GM21529 (cell line): ENCODE data around the gene HSDL1.
"Not testable (repeated sequence)": the region's sequence is repeated elsewhere in the genome, so short reads cannot be mapped to it uniquely, and the experiment has no call there.

ENCODE experiments used
- ATAC-seq: cut with Tn5 transposase; IDR thresholded peaks from one replicate; pipeline ENCODE4 v1.9.1; 2021; ENCODE audit not compliant: unreplicated experiment

The HSDL1 gene

GRCh38 chr16:84139628-84140258 is 5.2 kb downstream of the HSDL1 start:
- ATAC-seq: no peak

GRCh38 chr16:84138824-84139627 is 6.0 kb downstream of the HSDL1 start:
- peak; percentile 81 for ATAC-seq

- no peak for ATAC-seq
Observed at GRCh38 chr16:84138500-84138823, 6.5 kb downstream of the HSDL1 start.

- no peak for ATAC-seq
Observed at GRCh38 chr16:84137769-84138357, 7.1 kb downstream of the HSDL1 start.

- ATAC-seq: no peak
Observed at GRCh38 chr16:84137287-84137686, 7.7 kb downstream of the HSDL1 start.

GRCh38 chr16:84136331-84137125 is 8.4 kb downstream of the HSDL1 start:
- ATAC-seq: no peak

GRCh38 chr16:84132527-84133285 is 12.3 kb downstream of the HSDL1 start:
- ATAC-seq: no peak

GRCh38 chr16:84131117-84131516 is 13.9 kb downstream of the HSDL1 start:
- no peak for ATAC-seq

GRCh38 chr16:84124257-84125073 is 20.5 kb downstream of the HSDL1 start:
- ATAC-seq: no peak

GRCh38 chr16:84121007-84121406 is 24.0 kb downstream of the HSDL1 start:
- ATAC-seq: no peak

GRCh38 chr16:84120023-84120422 is 25.0 kb downstream of the HSDL1 start:
- no peak for ATAC-seq

- ATAC-seq: no peak
Observed at GRCh38 chr16:84119368-84119767, 25.6 kb downstream of the HSDL1 start.

- not testable (repeated sequence) for ATAC-seq
Observed at GRCh38 chr16:84118315-84118714, 26.7 kb downstream of the HSDL1 start.

- peak; percentile 1 for ATAC-seq
Observed at GRCh38 chr16:84117494-84117843, 27.5 kb downstream of the HSDL1 start.

GRCh38 chr16:84116720-84117493 is 28.1 kb downstream of the HSDL1 start, which contains the start of gene MBTPS1:
Gene MBTPS1, minus strand, starts transcription at chr16:84116942. Its CDS starts 15,159 bp downstream, at chr16:84101783.
- peak; percentile 88 for ATAC-seq

GRCh38 chr16:84115919-84116719 is 28.9 kb downstream of the HSDL1 start:
- ATAC-seq: peak; percentile 38

GRCh38 chr16:84111949-84112348 is 33.0 kb downstream of the HSDL1 start:
- ATAC-seq: not testable (repeated sequence)

- ATAC-seq: no peak
Observed at GRCh38 chr16:84111525-84111924, 33.5 kb downstream of the HSDL1 start.
